ENCODE results near the gene BACH1. TPM values are rescaled to one million over a fixed set of nuclear protein-coding genes. Genes with fewer than 3 reads are reported as not detected.

BACH1 gene
- polyA plus RNA-seq, 1 donor from 2014 or later: 29.7 TPM

GRCh38 chr21:29321217-29321616, 22.5 kb downstream of the BACH1 start:
- Histone ChIP-seq H3K4me3 (ENCODE audit: low read length) (no peak overlapping the region), H3K4me2 (ENCODE audit: low read length) (no peak overlapping the region), H3K9me2 (ENCODE audit: insufficient read depth, low read length) (no peaks in the 10 kb centered on the region), H3K9me3 (ENCODE audit: low read length) (no peaks in the 10 kb centered on the region), H3K27me3 (ENCODE audit: insufficient read depth, low read depth, low read length) (no peaks in the 10 kb centered on the region), H3K9ac (ENCODE audit: low read length) (no peak overlapping the region), H3K36me3 (ENCODE audit: insufficient read depth, low read length) (peaks cover 5% of the 10 kb centered on the region), H3K27ac (ENCODE audit: low read length) (no peak overlapping the region), H2AFZ (ENCODE audit: low read depth, low read length) (no peak overlapping the region), H3F3A (ENCODE audit: insufficient read depth, low read length, poor library complexity, severe bottlenecking) (no peaks in the 10 kb centered on the region), H3K79me2 (replicated peaks; ENCODE audit: insufficient read depth, low read length) (peaks cover 64% of the 10 kb centered on the region), H4K20me1 (ENCODE audit: insufficient read depth) (no peaks in the 10 kb centered on the region)
- no peak for TF ChIP-seq CTCF (IDR thresholded peaks at IDR 0.05; ENCODE audit: poor library complexity, severe bottlenecking)
- TF ChIP-seq MXI1 (conservative IDR thresholded peaks at IDR 0.05; ENCODE audit: poor library complexity, severe bottlenecking): no peak
- TF ChIP-seq TAF1 (IDR thresholded peaks at IDR 0.05; ENCODE audit: low read depth): no peak
- TF ChIP-seq POLR2AphosphoS5 (IDR thresholded peaks at IDR 0.05): no peak
- no peak for TF ChIP-seq EP300 (conservative IDR thresholded peaks at IDR 0.05; ENCODE audit: poor library complexity, severe bottlenecking)
- TF ChIP-seq REST (IDR thresholded peaks at IDR 0.05; ENCODE audit: borderline replicate concordance): no peak
- TF ChIP-seq SMC3 (conservative IDR thresholded peaks at IDR 0.05; ENCODE audit: poor library complexity): no peak
- TF ChIP-seq EZH2 (IDR thresholded peaks at IDR 0.05; ENCODE audit: borderline replicate concordance, insufficient read depth, low read length, poor library complexity, severe bottlenecking): no peak
- no peak for TF ChIP-seq RAD21 (conservative IDR thresholded peaks at IDR 0.05)

- peaks cover 5% of the 10 kb centered on the region for H3K36me3 ChIP-seq (ENCODE audit: insufficient read depth, low read length)
- TF ChIP-seq RAD21 (conservative IDR thresholded peaks at IDR 0.05) (no peak), POLR2AphosphoS5 (IDR thresholded peaks at IDR 0.05) (no peak), CTCF (IDR thresholded peaks at IDR 0.05; ENCODE audit: poor library complexity, severe bottlenecking) (no peak), SMC3 (conservative IDR thresholded peaks at IDR 0.05; ENCODE audit: poor library complexity) (no peak)
- no peak overlapping the region for H3K4me2 ChIP-seq (ENCODE audit: low read length)
- no peak overlapping the region for H2AFZ ChIP-seq (ENCODE audit: low read depth, low read length)
- no peak overlapping the region for H3K9ac ChIP-seq (ENCODE audit: low read length)
- no peak overlapping the region for H3K27ac ChIP-seq (ENCODE audit: low read length)
- H3K79me2 ChIP-seq (replicated peaks; ENCODE audit: insufficient read depth, low read length): peaks cover 54% of the 10 kb centered on the region
- no peaks in the 10 kb centered on the region for H3K9me3 ChIP-seq (ENCODE audit: low read length)
- H3F3A ChIP-seq (ENCODE audit: insufficient read depth, low read length, poor library complexity, severe bottlenecking): no peaks in the 10 kb centered on the region
- no peaks in the 10 kb centered on the region for H3K27me3 ChIP-seq (ENCODE audit: insufficient read depth, low read depth, low read length)
- no peaks in the 10 kb centered on the region for H3K9me2 ChIP-seq (ENCODE audit: insufficient read depth, low read length)
- H4K20me1 ChIP-seq (ENCODE audit: insufficient read depth): no peaks in the 10 kb centered on the region
- H3K4me3 ChIP-seq (ENCODE audit: low read length): no peak overlapping the region
Observed at GRCh38 chr21:29321932-29322928, 23.5 kb downstream of the BACH1 start.

All from neural cell (in vitro differentiated cells).